HG02970 (cell line): ENCODE data around the gene ARPC1B.

ENCODE experiments used
- ATAC-seq: cut with Tn5 transposase; IDR thresholded peaks from one replicate; pipeline ENCODE4 v1.9.1; 2021; ENCODE audit warnings: mild to moderate bottlenecking, moderate library complexity, moderate number of reproducible peaks; ENCODE audit not compliant: unreplicated experiment, low FRiP score

Gene ARPC1B

GRCh38 chr7:99438573-99439480, 64.3 kb downstream of the ARPC1B start, which contains the start of the genes CPSF4 and PTCD1:
CPSF4 (plus strand) TSS chr7:99438943; CDS start chr7:99439083, 140 bp downstream.
PTCD1 (minus strand) TSS chr7:99438798; CDS start chr7:99435242, 3,556 bp downstream.
- ATAC-seq, result peak; percentile 81

- ATAC-seq, result no peak
Measured at GRCh38 chr7:99440195-99440594, 65.7 kb downstream of the ARPC1B start.
